Activated CD4-positive, alpha-beta T cell treated with anti-CD3 and anti-CD28 coated beads, Interleukin-2, amount 50 U/mL, for 16 hours (primary cell): Measurements from ENCODE around the gene PANK1.

Experiments
- DNase-seq: peaks from one replicate; pipeline ENCODE4 v3.0.0-alpha.2; 2020

The PANK1 gene

GRCh38 chr10:89615824-89616223, 29.2 kb downstream of the PANK1 start:
- DNase-seq, result no peak

GRCh38 chr10:89615112-89615511, 29.9 kb downstream of the PANK1 start:
- DNase-seq, result no peak

- no peak for DNase-seq
These were observed 31.5 kb downstream of the PANK1 start for GRCh38 chr10:89613582-89613981.

- DNase-seq, result no peak
These were observed 33.8 kb downstream of the PANK1 start for GRCh38 chr10:89611282-89611681.

- DNase-seq, result no peak
These were observed 35.2 kb downstream of the PANK1 start for GRCh38 chr10:89609833-89610346.

- no peak for DNase-seq
These were observed 40.8 kb downstream of the PANK1 start for GRCh38 chr10:89604200-89604599.

GRCh38 chr10:89602919-89603318, 42.1 kb downstream of the PANK1 start:
- no peak for DNase-seq

- no peak for DNase-seq
These were observed 43.2 kb downstream of the PANK1 start for GRCh38 chr10:89601728-89602361.

GRCh38 chr10:89600041-89600440, 45.0 kb downstream of the PANK1 start:
- DNase-seq, result no peak

- DNase-seq, result no peak
These were observed 52.0 kb downstream of the PANK1 start for GRCh38 chr10:89593043-89593442.

- no peak for DNase-seq
These were observed 52.5 kb downstream of the PANK1 start for GRCh38 chr10:89592539-89592938.

GRCh38 chr10:89591796-89592271, 53.2 kb downstream of the PANK1 start:
- no peak for DNase-seq

- no peak for DNase-seq
These were observed 53.8 kb downstream of the PANK1 start for GRCh38 chr10:89591111-89591795.

- DNase-seq, result no peak
These were observed 54.7 kb downstream of the PANK1 start for GRCh38 chr10:89590326-89590725.

GRCh38 chr10:89589101-89589720, 55.8 kb downstream of the PANK1 start:
- DNase-seq, result no peak

GRCh38 chr10:89588671-89589070, 56.4 kb downstream of the PANK1 start:
- DNase-seq, result no peak

GRCh38 chr10:89582022-89582421, 63.0 kb downstream of the PANK1 start:
- DNase-seq, result no peak

- DNase-seq, result no peak
These were observed 64.8 kb downstream of the PANK1 start for GRCh38 chr10:89580243-89580642.

- DNase-seq, result no peak
These were observed 68.3 kb downstream of the PANK1 start for GRCh38 chr10:89576696-89577095.

- DNase-seq, result no peak
These were observed 69.0 kb downstream of the PANK1 start for GRCh38 chr10:89576022-89576421.

GRCh38 chr10:89575031-89575430, 70.0 kb downstream of the PANK1 start:
- no peak for DNase-seq

- DNase-seq, result no peak
These were observed 70.7 kb downstream of the PANK1 start for GRCh38 chr10:89574368-89574767.

- no peak for DNase-seq
These were observed 77.3 kb downstream of the PANK1 start for GRCh38 chr10:89567576-89568245.
